K562 (cell line): ENCODE data around the gene HMCES. TPM values are rescaled to one million over a fixed set of nuclear protein-coding genes. Genes with fewer than 3 reads are reported as not detected.

ENCODE experiments used
- ATAC-seq: fragments of 200-7000 bp; cut with Tn5 transposase; 3 replicates; pipeline ENCODE4 v1.9.1; 2020; ENCODE audit warnings: moderate library complexity
- BruUV-seq: library from RNA; stranded (reverse); fragments of 400-500 nt; replicated peaks from 2 replicates; lab custom pipeline; 2021; lab: Mats Ljungman, UMichigan
- CTCF ChIA-PET: fragments of 300-600 bp; formaldehyde crosslinking; extraction: SDS; loops from one replicate; lab custom pipeline; 2021; ENCODE audit warnings: low intra/inter-chr PET ratio; lab: Yijun Ruan, JAX
- POLR2A ChIA-PET: fragments of 300-600, 350-650 bp; sonication (Branson Sonifier 250); formaldehyde crosslinking; extraction: SDS; loops from one replicate; lab custom pipeline; 2021; ENCODE audit warnings: antibody characterized with exemption, inconsistent platforms; lab: Yijun Ruan, JAX
- DNase-seq, 4 experiments: peaks; one replicate each; pipeline versions ENCODE4 v3.0.0 to v3.0.0-alpha.2; 2011 to 2018; ENCODE audit warnings: low spot score in 3 of 4, mixed read lengths in 3 of 4; ENCODE audit errors: extremely low read depth in 1 of 4
- FAIRE-seq: peaks from 2 replicates; lab custom pipeline; 2011; peaks lifted over from hg19 to GRCh38; lab: Jason Lieb, UNC
- H2AFZ ChIP-seq: 2 replicates; pipeline ENCODE4 v1.6.0; 2011; ENCODE audit warnings: low read depth, low read length, control low read depth, inconsistent platforms
- H3K27ac ChIP-seq: fragments of 200-600 bp; 3 replicates; pipeline ENCODE4 v1.8.0; 2011; ENCODE audit warnings: low read depth, mild to moderate bottlenecking, control low read depth, inconsistent platforms, low read length, moderate library complexity, mixed read lengths; ENCODE audit errors: extremely low read depth
- H3K27me3 ChIP-seq, 2 experiments: fragments of 300-600 bp in 1 of 2; 2 replicates in 1 of 2; 3 replicates in 1 of 2; pipeline versions ENCODE4 v1.6.0 to v1.8.0; 2011; ENCODE audit warnings: inconsistent platforms in 2 of 2, low read length in 2 of 2, mild to moderate bottlenecking in 1 of 2, mixed read lengths in 1 of 2, moderate library complexity in 1 of 2; ENCODE audit not compliant: control insufficient read depth in 2 of 2, insufficient read depth in 2 of 2
- H3K36me3 ChIP-seq: fragments of 300-600 bp; 3 replicates; pipeline ENCODE4 v1.8.0; 2011; ENCODE audit warnings: mild to moderate bottlenecking, low read length, inconsistent platforms; ENCODE audit not compliant: control insufficient read depth, insufficient read depth
- H3K4me1 ChIP-seq, 2 experiments: fragments of 200-600 bp in 1 of 2; replicated peaks in 1 of 2; 2 replicates in 1 of 2; 3 replicates in 1 of 2; pipeline versions ENCODE4 v1.5.1 to v1.8.0; 2011; ENCODE audit warnings: inconsistent platforms in 2 of 2, low read length in 2 of 2, mild to moderate bottlenecking in 1 of 2, mixed read lengths in 1 of 2, moderate library complexity in 1 of 2; ENCODE audit not compliant: control insufficient read depth in 2 of 2, insufficient read depth in 2 of 2
- H3K4me2 ChIP-seq: 2 replicates; pipeline ENCODE4 v1.6.1; 2011; ENCODE audit warnings: low read length, control low read depth, inconsistent platforms, mixed read lengths; ENCODE audit not compliant: insufficient read depth
- H3K4me3 ChIP-seq: fragments of 200-600 bp; sonication (generic), shearing (Covaris generic); 2 replicates; pipeline ENCODE4 v1.5.1; 2016; ENCODE audit warnings: control low read depth, inconsistent platforms
- H3K79me2 ChIP-seq: fragments of 200-600 bp; 3 replicates; pipeline ENCODE4 v1.8.0; 2011; ENCODE audit warnings: low read length, inconsistent platforms; ENCODE audit not compliant: control insufficient read depth, insufficient read depth
- H3K9ac ChIP-seq, 2 experiments: 2 replicates each; pipeline versions ENCODE4 v1.6.0 to v1.6.1; 2011; ENCODE audit warnings: low read depth in 2 of 2, low read length in 2 of 2, control low read depth in 1 of 2, inconsistent platforms in 1 of 2, mild to moderate bottlenecking in 1 of 2, mixed read lengths in 1 of 2; ENCODE audit not compliant: insufficient read depth in 1 of 2
- H3K9me1 ChIP-seq: one replicate; pipeline ENCODE4 v1.6.0; 2011; ENCODE audit warnings: inconsistent platforms, mild to moderate bottlenecking, low read length, moderate library complexity; ENCODE audit not compliant: control insufficient read depth, insufficient read depth
- H3K9me3 ChIP-seq: replicated peaks from 2 replicates; pipeline ENCODE4 v1.5.1; 2011; ENCODE audit warnings: low read depth, low read length, inconsistent platforms; ENCODE audit not compliant: control insufficient read depth, insufficient read depth
- H4K20me1 ChIP-seq: replicated peaks from 2 replicates; pipeline ENCODE4 v1.6.1; 2011; ENCODE audit warnings: low read length, inconsistent platforms, mixed read lengths; ENCODE audit not compliant: control insufficient read depth, insufficient read depth
- BACH1 ChIP-seq: fragments of 200-800 bp; sonication (Bioruptor generic); IDR thresholded peaks from 2 replicates; pipeline ENCODE4 v1.6.1; 2016; ENCODE audit warnings: missing genetic modification characterization, missing compliant biosample characterization
- ERF ChIP-seq: fragments of 450-650 bp; formaldehyde crosslinking; IDR thresholded peaks from 2 replicates; pipeline ENCODE4 v1.4.0; 2020; ENCODE audit warnings: mild to moderate bottlenecking, mixed read lengths
- ETS2 ChIP-seq: IDR thresholded peaks from 2 replicates; pipeline ENCODE4 v1.6.1; 2016; ENCODE audit warnings: borderline replicate concordance, missing genetic modification characterization, mild to moderate bottlenecking, moderate library complexity, missing compliant biosample characterization; ENCODE audit not compliant: poor library complexity, severe bottlenecking
- HOXB6 ChIP-seq: fragments of 250-450 bp; sonication (Bioruptor Pico); IDR thresholded peaks from 2 replicates; pipeline ENCODE4 v1.5.1; 2022; ENCODE audit warnings: mild to moderate bottlenecking, borderline replicate concordance
- SAP30 ChIP-seq: fragments of 200-600 bp; sonication (generic); IDR thresholded peaks from 2 replicates; pipeline ENCODE4 v1.6.1; 2012; ENCODE audit warnings: borderline replicate concordance, low read depth, mild to moderate bottlenecking, moderate library complexity, low read length, control low read depth, inconsistent platforms; ENCODE audit not compliant: insufficient read depth, poor library complexity, severe bottlenecking
- TAF15 ChIP-seq: fragments of 200-400 bp; formaldehyde crosslinking; IDR thresholded peaks from 2 replicates; pipeline ENCODE4 v1.6.1; 2017; ENCODE audit warnings: mild to moderate bottlenecking, low read depth, low read length, moderate library complexity
- TGIF2 ChIP-seq: sonication (generic); formaldehyde crosslinking; IDR thresholded peaks from 2 replicates; pipeline ENCODE4 v1.8.1; 2022; ENCODE audit warnings: mild to moderate bottlenecking, missing genetic modification reagents, moderate library complexity
- WGBS: fragments of 100-300 bp; shearing (Covaris generic); methylation state at CpG from one replicate; pipeline ENCODE4 v1.1.6; 2016; ENCODE audit warnings: low coverage, mixed read lengths; ENCODE audit not compliant: insufficient coverage; ENCODE audit errors: missing lambda C conversion rate; 5-methylcytosine and 5-hydroxymethylcytosine counted together
- in situ Hi-C: fragments of 300-500 bp; cut with MboI; formaldehyde crosslinking; loops from 4 replicates; pipeline ENCODE4 v1.15.0; 2018; ENCODE audit warnings: inconsistent platforms, mixed read lengths
- intact Hi-C: fragments of 100-400 bp; cut with micrococcal nuclease; formaldehyde crosslinking; loops from 2 replicates; pipeline ENCODE4 v1.14.2; 2022
- polyA plus RNA-seq, 8 experiments: library from polyadenylated mRNA; depleted of rRNA in 4 of 8; stranded (reverse) in 5 of 8; unstranded in 3 of 8; fragments of >200 nt; fragmentation: Nextera tagmentation in 2 of 8; fragmentation: Illumina TruSeq in 1 of 8; extraction: Ambion mirVana in 2 of 8; extraction: Trizol in 1 of 8; gene quantifications; 2 replicates each; pipeline versions ENCODE4 v1.2.1 to v1.2.3, GENCODE V29; 2011 to 2014; ENCODE audit warnings: inconsistent platforms in 1 of 8, missing spikeins in 1 of 8
- total RNA-seq, 7 experiments: library from RNA; depleted of rRNA in 6 of 7; stranded (reverse); fragments of >200 nt in 6 of 7; fragmentation: Illumina TruSeq in 2 of 7; extraction: Trizol in 2 of 7; gene quantifications; 2 replicates each; pipeline versions ENCODE4 v1.2.1 to v1.2.3, GENCODE V29; 2011 to 2021; ENCODE audit warnings: low replicate concordance in 1 of 7
- TF ChIP-seq, protein P1 (sequence below): IDR thresholded peaks from 2 replicates; pipeline ENCODE4 v1.6.1; 2011; ENCODE audit warnings: borderline replicate concordance, low read depth, mild to moderate bottlenecking, moderate library complexity, low read length; ENCODE audit not compliant: insufficient read depth, poor library complexity, severe bottlenecking
- TF ChIP-seq, protein P2 (sequence below), 3 experiments: IDR thresholded peaks in 2 of 3; conservative IDR thresholded peaks in 1 of 3; 2 replicates each; pipeline ENCODE4 v1.5.1; 2011 to 2012; ENCODE audit warnings: low read length in 3 of 3, mild to moderate bottlenecking in 3 of 3, control low read depth in 2 of 3, improper control_type of control experiment in 1 of 3, inconsistent platforms in 1 of 3, low read depth in 1 of 3, mixed read lengths in 1 of 3, moderate library complexity in 1 of 3; ENCODE audit not compliant: insufficient read depth in 2 of 3

HMCES gene
- total and polyA plus RNA-seq, 9 of the 15 experiments (the other 6 are each of a cell fraction or from before 2014, with no cell fraction given) = 18.8 to 45.3 (median 24.8) TPM

GRCh38 chr3:129323651-129324294 lies 45.1 kb downstream of the HMCES start:
- intact Hi-C loops (loop anchor here (10.0 kb wide), 1 partner anchor 91 kb away; no protein-coding TSS in a partner anchor), in situ Hi-C loops (no loop called here)
- TF ChIP-seq SAP30 (no peak), ETS2 (tag) (no peak), BACH1 (tag) (no peak), TGIF2 (CRISPR knock-in tag) (no peak), ERF (CRISPR knock-in tag) (no peak), TAF15 (no peak), HOXB6 (no peak)
- TF ChIP-seq, protein P1, sequence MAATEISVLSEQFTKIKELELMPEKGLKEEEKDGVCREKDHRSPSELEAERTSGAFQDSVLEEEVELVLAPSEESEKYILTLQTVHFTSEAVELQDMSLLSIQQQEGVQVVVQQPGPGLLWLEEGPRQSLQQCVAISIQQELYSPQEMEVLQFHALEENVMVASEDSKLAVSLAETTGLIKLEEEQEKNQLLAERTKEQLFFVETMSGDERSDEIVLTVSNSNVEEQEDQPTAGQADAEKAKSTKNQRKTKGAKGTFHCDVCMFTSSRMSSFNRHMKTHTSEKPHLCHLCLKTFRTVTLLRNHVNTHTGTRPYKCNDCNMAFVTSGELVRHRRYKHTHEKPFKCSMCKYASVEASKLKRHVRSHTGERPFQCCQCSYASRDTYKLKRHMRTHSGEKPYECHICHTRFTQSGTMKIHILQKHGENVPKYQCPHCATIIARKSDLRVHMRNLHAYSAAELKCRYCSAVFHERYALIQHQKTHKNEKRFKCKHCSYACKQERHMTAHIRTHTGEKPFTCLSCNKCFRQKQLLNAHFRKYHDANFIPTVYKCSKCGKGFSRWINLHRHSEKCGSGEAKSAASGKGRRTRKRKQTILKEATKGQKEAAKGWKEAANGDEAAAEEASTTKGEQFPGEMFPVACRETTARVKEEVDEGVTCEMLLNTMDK = peak; percentile 13
- TF ChIP-seq, protein P2, sequence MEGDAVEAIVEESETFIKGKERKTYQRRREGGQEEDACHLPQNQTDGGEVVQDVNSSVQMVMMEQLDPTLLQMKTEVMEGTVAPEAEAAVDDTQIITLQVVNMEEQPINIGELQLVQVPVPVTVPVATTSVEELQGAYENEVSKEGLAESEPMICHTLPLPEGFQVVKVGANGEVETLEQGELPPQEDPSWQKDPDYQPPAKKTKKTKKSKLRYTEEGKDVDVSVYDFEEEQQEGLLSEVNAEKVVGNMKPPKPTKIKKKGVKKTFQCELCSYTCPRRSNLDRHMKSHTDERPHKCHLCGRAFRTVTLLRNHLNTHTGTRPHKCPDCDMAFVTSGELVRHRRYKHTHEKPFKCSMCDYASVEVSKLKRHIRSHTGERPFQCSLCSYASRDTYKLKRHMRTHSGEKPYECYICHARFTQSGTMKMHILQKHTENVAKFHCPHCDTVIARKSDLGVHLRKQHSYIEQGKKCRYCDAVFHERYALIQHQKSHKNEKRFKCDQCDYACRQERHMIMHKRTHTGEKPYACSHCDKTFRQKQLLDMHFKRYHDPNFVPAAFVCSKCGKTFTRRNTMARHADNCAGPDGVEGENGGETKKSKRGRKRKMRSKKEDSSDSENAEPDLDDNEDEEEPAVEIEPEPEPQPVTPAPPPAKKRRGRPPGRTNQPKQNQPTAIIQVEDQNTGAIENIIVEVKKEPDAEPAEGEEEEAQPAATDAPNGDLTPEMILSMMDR (IDR thresholded peaks at IDR 0.05 in 2 of 3, conservative IDR thresholded peaks at IDR 0.05 in 1 of 3; ENCODE audit: insufficient read depth in 2 of 3, low read depth in 1 of 3, low read length in 3 of 3) = peak; percentile 27 to 36 (median 32); a peak in 3 of 6 replicates
- no peak for FAIRE-seq
- ATAC-seq = peak; percentile 76
- H3K9ac ChIP-seq = no peak overlapping the region
- ChIA-PET POLR2A (interaction anchor here (0.6 kb wide), 1 partner anchor 529 kb away, joined by 3 read pairs; no protein-coding TSS in a partner anchor), CTCF (no interaction called here)
- H3K27ac ChIP-seq = no peak overlapping the region
- H3K9me3 ChIP-seq = no peaks in the 10 kb centered on the region
- H3K4me3 ChIP-seq = no peak overlapping the region
- H4K20me1 ChIP-seq = no peaks in the 10 kb centered on the region
- no peaks in the 10 kb centered on the region for H3K79me2 ChIP-seq
- no peak overlapping the region for H3K4me2 ChIP-seq
- 43% methylated on average over 6 of the region's 12 CpGs for WGBS
- peaks cover 4 to 20% of the 10 kb centered on the region in 2 experiments; a peak in 4 of 5 replicates for H3K4me1 ChIP-seq
- peak; percentile 25 to 45 (median 28) for DNase-seq
- BruUV-seq = no TSS peak
- H3K9me1 ChIP-seq = no peaks in the 10 kb centered on the region
- H2AFZ ChIP-seq = no peak overlapping the region
- no peaks in the 10 kb centered on the region for H3K27me3 ChIP-seq
- no peaks in the 10 kb centered on the region for H3K36me3 ChIP-seq
